Stimulated activated CD4-positive, alpha-beta T cell treated with anti-CD3 and anti-CD28 coated beads, TNF-alpha, amount 100 ng/mL, for 24 hours (primary cell): ENCODE measurements around the gene UTP25.
"Not testable (repeated sequence)": the region's sequence is repeated elsewhere in the genome, so short reads cannot be mapped to it uniquely, and the experiment has no call there.

ENCODE experiments used
- DNase-seq, 3 experiments: peaks; one replicate each; pipeline ENCODE4 v3.0.0-alpha.2; 2020; ENCODE audit warnings: low read depth in 3 of 3

UTP25 gene, protein sequence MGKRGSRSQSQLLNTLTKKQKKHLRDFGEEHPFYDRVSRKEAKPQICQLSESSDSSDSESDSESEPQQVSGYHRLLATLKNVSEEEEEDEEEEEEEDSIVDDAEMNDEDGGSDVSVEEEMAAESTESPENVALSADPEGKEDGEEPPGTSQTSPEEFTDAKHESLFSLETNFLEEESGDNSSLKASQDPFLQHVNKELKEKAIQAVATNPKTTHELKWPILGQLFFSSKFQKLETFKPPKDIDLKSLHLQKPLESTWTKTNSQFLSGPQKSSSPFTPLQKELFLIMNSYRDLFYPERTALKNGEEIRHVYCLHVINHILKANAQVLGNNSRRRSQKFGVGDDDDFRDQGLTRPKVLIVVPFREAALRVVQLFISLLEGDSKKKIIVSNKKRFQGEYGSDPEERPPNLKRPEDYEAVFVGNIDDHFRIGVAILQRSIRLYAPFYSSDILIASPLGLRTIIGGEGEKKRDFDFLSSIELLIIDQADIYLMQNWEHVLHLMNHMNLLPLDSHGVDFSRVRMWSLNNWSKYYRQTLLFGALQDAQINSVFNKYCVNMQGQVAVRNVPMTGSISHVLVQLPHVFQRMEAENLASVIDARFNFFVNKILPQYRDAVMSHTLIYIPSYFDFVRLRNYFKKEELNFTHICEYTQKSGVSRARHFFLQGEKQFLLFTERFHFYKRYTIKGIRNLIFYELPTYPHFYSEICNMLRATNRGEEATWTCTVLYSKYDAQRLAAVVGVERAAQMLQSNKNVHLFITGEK

DNA sequence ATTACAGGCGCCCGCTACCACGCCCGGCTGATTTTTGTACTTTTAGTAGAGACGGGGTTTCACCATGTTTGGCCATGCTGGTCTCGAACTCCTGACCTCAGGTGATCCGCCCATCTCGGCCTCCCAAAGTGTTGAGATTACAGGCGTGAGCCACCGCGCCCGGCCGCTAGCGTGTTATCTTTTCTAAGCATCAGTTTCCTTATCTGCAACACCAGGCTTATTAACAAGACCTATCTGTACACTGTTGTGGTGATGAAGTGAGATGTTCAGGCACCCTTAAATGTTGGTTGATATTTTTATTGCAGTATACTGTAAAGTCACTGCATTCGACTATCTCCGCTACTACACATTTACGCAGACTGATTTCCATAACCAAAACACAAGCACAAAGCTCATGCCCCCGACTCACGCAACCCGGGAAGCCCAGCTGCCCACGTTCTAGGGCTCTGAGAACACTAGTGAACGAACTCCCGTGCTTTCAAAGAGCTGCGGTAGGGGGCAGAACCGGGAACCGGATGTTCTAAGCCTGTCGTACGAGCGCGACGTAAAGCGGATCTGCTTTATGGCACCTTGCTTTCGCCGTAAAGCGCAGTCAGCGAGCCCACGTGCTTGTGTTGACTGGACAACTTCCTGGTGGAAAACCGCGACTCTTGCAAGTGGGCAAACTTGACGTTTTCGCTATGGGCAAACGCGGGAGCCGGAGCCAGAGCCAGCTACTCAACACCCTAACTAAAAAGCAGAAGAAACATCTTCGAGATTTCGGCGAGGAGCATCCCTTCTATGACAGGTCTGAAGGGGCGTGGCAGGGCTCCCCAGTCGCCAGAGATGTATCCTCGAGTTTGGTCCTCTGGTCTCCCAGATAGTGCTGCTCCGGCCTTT is at the start of gene UTP25:
UTP25 (plus strand) TSS at position 589 of the 879 bp plus-strand sequence; CDS start at position 681, 92 bp downstream.
- DNase-seq, result peak; percentile 85 to 92 (median 89)

DNA sequence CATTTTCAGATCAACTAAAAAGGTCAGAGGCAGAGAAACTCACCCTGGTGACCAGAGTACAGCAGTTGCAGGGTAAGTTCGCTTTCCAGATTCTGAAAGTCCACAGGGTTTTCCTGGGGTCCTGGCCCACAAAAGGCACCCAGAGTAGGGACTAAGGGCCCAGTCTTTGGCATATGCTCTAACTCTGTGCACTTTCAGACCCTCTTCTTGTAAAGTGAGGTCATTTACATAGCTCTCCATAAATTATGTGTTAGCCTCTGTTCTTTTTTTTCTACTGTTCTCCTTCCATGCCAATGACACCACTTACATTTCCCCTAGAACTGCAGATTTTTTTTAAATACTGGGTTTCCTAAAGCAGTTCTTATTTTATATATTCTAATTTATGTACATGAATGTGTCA is 49.7 kb upstream of the UTP25 start:
- DNase-seq, result no peak

DNA sequence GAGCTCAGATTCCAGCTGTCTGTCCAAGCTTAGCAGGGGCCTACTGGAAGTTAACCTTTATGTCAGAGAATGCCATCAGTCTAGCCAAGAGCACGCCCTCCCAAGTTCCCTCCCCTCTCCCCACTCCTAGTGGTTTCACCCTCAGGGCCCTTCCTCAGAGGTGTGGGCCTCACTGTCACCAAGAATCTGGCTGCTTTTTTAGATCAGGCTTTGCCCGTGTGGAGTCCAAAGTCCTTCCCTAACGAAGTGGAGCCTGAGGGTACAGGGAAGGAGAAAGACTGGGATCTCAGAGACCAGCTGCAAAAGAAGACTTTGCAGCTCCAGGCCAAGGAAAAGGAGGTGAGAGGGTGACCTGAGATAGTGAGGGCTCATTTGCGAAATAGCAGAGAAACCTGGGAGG is 47.5 kb upstream of the UTP25 start:
- DNase-seq, result no peak

DNA sequence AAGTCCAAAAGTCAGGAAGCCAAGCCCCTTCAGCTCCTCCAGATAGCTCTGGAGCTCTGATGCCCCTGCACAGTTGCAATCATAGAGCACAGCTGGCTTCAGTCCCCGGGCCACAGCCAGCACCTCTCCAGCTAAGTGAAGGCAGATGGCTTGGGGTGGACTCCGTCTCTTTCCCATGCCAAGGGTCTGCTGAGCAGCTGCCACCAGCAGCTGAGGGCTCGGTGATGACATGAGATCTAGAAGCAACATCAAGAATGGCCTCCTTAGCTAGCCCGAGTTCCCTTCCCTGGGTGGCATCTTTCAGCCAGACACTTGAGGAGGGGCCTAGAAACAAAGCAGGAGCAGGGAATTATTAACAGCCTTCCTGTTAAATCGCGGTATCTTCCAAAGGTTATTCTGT is 44.4 kb upstream of the UTP25 start:
- no peak for DNase-seq

DNA sequence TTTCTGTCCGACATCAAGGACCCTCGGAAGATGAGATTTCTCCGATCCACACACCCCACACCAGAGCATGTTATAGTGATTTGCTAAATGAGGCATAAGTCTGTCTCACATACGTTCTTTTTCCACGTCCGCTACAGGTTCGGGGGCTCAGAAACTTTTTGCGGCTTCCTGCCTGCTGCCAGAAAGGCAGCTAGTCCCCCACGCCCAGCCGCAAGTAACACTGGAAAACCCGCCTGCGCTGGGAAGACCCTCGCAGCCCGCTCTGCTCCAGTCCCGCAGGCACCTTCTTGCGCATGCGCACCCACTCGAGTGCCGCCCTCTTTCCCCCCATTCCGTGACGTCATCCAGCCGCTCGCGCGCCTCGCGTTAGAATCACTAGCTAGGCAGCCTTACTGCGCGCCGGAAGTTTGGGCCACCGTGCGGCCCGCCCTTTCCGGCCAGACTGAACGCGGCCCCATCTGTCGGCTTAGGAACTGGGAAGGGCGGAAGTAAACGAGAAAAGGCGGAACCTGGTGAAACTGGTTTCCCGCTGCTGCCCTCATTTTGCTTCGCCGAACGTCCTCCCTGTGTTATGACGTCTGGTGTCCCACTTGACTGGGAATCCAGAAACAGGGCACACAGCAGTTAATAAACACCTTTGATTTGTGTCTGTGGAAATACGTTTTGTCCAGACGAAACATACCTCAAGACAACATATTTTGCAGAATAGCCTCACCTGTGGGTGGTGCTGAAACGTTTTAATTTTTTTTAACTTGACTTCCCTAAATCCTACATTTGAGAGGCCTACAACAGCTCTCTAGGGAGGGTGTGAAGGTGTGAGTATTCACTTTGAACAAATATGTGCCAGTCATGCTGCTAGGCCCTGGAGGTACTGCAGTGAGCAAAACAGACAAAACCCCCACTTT is 43.3 kb upstream of the UTP25 start, which contains the start of gene C1orf74:
C1orf74 (minus strand) TSS at position 295 of the 905 bp plus-strand sequence. CDS start 925 bp downstream, outside the sequence.
- DNase-seq, result peak; percentile 99 to 100 (median 100)

DNA sequence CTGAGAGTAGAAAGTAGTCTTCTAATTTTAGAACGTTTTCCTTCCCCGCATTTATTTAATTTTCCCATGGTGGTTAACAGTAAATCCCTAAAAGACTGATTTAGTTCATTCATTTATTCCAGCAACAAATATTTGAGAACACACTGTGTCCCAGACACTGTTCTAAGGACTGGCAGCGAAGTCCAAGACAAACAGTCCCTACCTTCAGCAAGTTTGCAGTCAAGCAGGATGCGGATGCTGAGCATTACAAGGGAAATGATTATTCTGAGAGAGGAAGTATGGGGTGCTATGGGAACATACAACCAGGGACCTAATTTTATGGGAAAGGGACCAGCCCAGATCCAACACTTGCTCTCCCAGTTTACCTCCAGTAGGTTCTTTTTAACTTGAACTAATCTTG is 42.2 kb upstream of the UTP25 start:
- no peak for DNase-seq

DNA sequence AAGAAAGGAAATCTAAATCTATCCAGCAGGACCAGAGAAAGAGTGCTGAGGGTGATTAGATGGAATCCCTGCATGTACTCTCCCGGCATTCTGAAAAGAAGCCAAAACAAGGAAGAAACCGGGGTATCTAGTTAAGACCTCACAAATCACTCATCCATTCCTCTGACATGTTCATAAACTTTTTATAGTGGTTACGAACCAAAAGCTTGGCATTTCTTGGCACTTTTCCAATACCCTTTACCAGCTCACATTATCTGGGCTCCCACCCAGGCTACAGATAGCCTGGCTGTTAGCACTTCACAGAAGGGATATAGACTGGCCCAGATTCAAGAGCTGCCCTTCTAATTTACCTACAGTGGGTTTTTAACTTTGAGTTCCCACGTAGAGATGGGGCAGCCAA is 41.6 kb upstream of the UTP25 start:
- no peak for DNase-seq

DNA sequence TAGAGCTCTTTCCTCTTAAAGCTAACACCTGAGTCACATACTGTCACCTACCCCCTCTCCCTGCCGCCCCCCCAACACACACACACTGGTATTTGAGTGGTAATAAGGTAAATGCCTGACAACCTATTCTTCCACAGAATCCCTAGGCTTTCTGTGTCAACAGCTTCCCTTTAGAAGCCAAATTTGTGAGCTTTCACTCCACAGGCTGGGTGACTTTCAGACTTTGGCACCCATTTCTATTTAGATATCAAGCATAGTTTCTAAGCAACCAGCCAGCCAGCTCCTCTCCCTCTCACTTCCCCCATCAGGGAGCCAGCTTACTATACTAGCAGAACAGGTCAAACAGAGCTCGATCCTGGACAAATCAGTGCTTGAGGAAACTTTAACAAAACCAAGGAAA is 40.2 kb upstream of the UTP25 start:
- DNase-seq, result no peak

DNA sequence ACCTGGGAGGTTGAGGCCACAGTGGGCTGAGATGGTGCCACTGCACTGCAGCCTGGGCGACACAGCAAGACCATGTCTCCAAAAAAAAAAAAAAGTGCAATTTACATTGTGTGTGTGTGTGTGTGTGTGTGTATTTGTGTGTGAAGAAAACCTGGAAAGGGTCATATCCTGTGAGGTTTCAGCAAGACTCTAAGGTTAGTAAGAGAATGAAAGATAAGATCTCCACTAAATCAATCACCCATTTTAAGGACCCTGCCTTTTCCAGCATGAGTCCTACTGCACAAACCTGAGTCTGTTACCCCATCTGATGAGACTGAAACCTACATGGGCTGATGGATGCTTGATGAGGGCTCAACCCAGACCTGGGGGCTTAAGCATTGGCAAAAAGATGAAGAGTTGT is 38.5 kb upstream of the UTP25 start:
- no peak for DNase-seq

DNA sequence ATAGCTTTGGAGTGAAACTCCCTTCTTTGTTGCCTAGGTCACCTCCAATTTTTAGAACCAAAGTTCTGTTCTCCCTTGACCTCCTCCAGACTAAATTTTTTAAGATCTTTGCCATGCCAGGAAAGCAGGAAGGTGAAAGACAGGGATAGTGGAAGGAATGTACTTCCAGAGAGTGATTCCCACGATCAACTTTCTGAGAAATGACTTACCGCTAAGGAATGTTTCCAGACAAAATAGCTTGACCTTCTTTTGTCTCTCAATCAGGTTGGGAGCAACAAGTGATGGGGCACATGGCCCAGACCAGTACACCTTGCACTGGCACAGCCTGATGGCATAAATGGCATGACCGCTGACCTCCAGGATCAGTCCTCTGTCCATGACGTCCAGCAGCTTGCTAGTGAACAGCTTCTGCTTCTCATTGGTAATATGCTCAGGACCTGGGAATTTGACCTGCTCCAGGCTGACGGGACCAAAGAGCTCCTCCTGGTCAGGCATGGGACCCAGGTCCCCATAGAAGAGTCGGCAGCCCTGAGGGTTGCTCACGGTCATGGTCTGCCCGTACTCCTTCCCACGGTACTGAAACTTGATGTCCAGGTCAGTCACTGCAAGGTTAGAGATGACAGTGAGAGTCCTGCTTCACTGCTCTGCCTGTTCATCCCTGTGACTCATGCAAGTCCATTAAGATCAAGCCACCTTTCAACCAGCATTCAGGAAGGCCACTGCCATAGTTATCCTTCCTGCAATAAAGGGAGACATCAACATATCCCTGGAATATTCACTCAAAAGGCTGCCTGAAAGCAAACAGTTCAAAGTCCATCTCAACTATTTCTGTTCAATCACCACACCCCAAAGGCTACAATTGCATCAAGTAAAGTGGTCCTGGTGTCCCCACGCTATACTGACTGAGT is 37.2 kb upstream of the UTP25 start:
- no peak for DNase-seq

DNA sequence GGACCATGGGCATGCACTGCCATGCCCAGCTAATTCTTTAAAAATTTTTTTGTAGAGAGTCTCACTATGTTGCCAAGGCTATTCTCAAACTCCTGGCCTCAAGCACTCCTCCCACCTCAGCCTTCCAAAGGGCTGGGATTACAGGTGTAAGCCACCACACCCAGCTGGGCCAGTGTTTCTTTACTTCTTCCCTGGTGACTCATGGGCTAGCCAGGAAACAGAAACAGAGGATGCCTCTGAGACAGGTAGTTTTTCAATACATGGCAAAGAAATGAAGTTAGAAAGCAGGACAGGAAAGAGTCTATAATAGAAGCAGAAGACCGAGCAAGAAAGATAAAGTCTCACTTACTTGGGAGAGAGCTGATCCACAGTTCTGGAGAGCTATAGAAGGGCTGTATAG is 35.9 kb upstream of the UTP25 start:
- no peak for DNase-seq

DNA sequence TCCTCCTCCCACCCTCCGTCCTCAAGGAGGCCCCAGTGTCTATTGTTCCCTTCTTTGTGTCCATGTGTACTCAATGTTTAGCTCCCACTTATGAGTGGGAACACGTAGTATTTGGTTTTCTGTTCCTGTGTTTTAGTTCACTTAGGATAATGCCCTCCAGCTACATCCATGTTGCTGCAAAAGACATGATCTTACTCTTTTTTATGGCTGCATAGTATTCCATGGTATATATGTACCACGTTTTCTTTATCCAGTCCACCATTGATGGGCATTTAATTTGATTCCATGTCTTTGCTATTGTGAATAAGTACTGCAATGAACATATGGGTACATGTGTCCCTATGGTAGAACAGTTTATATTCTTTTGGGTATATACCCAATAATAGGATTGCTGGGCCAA is 34.1 kb upstream of the UTP25 start:
- DNase-seq, result not testable (repeated sequence)

DNA sequence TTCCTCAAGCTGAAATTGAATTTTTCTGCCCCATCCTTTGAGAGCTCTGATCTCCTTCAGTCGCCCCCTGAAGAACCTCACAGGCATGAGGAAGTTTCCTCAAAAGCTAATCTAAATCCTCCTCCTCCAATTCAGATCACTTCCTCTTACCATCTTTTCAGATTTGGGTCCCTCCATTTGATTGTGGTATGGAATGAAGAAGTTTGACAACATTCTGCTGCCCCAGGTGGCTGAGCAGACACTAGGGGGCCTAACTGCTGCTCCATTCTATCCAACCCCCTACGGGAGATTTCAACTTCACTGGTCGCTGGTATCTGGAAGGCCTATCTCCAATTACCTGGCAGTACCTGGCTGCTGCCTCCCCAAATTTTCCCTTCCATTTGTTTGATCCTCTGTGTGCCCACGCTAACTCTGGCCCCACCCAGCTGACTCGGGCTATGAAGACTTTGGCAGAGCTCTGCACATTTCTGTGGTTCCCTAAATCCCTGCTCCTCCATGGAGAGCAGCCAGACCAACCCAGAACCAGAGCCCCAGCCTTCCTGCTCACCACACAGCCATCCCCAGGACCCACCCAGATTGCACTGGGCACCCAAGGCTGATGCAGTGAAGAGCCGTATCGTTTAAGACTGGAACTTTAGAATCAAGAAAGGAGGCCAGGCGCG is 29.7 kb upstream of the UTP25 start:
- no peak for DNase-seq

DNA sequence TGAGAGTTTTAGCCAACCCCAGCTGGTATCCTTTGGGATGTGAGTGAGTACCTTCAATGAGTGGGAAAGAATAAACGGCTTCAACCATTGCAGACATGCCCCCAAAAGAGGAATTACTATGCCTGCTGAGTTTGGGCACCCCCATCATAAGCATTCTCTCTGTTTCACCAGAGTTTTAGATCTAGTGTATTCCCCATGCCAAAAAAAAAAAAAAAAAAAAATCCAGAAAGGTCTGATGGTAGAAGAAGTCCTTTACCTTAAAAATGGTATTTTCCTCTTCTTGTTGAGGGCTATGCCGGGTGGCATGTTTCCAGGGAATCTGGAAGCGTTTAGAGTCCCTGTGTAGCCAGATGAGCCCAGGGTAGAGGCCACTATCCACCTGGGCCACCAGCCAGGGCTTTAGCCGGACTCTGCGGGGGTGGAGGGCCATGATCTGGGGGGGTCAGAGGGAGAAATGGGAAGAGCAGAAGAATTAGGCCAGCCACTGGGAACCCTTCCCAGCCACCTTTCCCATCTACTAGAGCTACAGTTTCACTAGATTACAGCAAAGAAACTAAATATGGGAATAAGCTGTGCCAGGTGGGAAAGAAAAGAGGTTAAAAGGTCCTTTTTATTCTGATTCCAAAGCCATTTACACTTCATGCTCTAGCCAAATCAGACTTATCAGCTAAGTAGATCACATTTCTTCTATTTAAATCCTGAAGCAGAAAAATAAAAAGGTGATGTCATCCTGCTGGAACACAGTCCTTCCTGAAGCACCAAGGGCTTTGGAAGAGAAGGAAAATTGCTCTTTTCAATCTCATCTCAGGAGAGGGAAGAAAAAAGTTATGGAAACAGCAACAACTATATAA is 26.6 kb upstream of the UTP25 start:
- DNase-seq, result no peak

DNA sequence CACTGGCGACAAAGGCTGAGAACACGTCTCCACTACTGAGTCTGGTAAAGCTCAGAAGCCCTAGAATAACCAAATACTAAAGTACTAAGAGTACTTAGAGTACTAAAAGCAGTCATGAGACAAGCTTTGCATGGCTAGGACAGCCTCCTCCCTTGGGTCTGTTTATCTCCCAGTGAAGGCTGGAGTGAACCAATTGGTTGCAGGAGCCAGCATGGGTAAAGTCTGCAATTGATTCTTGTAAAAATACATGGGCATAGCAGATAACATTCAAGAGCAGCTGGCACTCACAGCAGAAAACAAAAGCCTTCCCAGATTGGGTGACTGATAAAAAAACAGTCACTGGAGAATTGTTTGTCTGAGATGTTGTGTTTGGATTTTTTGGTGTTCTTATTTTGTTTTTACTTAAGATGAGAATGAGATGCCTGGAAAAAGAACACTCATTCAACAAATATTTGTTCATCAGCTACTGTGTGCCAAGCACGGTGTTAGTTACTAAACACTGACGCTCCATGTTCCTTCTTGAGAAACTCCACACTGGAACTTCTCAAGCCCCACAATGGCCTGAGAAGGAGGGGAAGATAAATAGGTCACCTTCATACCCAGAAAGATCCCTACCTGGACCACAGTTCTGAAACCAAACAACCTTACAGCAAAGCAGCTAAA is 25.5 kb upstream of the UTP25 start:
- DNase-seq, result no peak

DNA sequence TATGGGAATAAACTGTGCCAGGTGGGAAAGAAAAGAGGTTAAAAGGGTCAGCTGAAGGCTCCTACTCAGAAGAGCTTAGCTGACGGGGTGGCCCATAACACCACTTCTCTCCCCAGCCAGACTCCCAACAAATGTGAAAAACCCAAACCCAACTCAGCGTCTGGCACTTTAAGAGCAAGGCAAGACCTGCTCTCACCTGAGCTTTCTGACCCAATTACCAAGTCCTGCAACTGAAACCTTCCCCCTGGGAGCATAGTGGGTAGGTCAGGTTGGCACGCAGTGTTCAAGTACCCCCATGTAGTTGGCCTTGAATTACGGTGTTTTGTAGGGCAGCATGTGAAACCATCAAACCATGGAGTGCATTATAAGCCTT is 25.0 kb upstream of the UTP25 start:
- no peak for DNase-seq

DNA sequence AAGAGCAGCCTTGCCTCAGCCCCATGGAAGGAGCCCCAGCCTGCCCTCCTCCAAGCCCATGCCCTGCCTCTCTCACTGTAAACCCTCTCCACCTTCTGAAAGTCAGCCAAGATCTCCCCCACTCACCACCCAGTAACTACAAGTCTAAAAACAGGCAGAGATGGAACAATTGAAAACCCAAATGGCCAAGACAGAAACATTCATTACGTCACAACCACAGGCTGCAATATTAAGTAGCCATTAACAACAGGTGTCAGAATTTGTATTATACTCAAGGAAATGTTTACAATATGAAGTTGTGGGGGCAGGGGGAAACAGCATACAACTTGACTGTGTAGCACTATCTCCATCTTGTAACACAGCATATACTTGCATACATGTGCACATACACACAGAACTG is 24.2 kb upstream of the UTP25 start:
- DNase-seq, result no peak

DNA sequence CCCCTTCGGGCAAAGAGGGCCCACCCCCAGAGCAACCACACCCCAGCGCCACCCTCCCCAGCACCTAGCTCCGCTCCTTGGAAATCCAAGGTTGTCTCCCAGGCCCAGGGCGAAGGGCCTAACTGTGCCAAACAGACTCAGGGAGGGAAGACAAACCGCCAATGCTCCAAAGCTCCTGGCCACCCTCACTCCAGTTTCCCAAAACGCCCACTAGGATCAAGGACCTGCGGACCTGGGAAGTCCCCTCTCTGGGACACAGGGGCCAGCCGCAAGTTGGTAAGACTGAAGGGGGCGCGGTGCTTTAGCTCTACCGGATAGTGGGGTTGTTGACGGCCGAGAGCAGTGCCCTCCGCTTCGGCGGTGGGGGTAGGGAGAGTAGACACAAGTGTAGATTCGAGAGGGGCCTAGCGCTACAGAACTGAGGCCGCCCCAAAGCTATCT is 22.4 kb upstream of the UTP25 start:
- no peak for DNase-seq
